Ovary (tissue), 3 donors: ENCODE measurements around the gene RMDN3.

Source experiments
- EP300 ChIP-seq: sonication (generic); formaldehyde crosslinking; IDR thresholded peaks from one replicate; pipeline ENCODE4 v1.6.1; 2017; ENCODE audit warnings: antibody characterized with exemption
- TF ChIP-seq, protein P1 (sequence below), 3 donors: fragments of 450-650 bp in 2 of 3; fragments of 200-600 bp in 1 of 3; IDR thresholded peaks; one replicate each; pipeline versions ENCODE4 v1.5.1 to v1.8.0; 2016 to 2022; ENCODE audit warnings: antibody characterized with exemption in 3 of 3, mild to moderate bottlenecking in 1 of 3
- donor health status: DM: no; HTN: no; CAD: no.

DNA sequence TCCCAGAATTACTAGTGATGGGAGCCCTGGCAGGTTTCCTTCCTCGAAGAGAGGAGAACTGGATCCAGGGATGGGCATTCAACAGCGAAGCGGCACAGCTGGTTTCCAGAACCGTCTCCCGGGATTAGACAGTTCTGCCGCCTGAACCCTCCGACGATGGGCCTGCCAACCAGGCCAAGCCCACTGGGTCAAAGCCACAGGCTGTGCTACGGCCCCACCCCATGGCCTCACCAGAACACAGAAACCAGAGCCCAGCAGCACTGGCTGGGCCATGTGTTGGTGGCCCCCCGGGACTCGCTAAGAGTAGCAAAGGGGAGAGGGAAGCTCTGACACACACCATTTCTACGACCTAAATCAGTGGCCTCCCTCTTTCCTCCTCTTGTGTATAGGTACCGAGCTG, 17.0 kb upstream of the RMDN3 start:
- TF ChIP-seq, protein P1, sequence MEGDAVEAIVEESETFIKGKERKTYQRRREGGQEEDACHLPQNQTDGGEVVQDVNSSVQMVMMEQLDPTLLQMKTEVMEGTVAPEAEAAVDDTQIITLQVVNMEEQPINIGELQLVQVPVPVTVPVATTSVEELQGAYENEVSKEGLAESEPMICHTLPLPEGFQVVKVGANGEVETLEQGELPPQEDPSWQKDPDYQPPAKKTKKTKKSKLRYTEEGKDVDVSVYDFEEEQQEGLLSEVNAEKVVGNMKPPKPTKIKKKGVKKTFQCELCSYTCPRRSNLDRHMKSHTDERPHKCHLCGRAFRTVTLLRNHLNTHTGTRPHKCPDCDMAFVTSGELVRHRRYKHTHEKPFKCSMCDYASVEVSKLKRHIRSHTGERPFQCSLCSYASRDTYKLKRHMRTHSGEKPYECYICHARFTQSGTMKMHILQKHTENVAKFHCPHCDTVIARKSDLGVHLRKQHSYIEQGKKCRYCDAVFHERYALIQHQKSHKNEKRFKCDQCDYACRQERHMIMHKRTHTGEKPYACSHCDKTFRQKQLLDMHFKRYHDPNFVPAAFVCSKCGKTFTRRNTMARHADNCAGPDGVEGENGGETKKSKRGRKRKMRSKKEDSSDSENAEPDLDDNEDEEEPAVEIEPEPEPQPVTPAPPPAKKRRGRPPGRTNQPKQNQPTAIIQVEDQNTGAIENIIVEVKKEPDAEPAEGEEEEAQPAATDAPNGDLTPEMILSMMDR (IDR thresholded peaks at IDR 0.05), result no peak
- no peak for TF ChIP-seq EP300
